Measurements from ENCODE around the gene PEF1. TPM values are rescaled to one million over a fixed set of nuclear protein-coding genes. Genes with fewer than 3 reads are reported as not detected.
A peak's percentile ranks its signal among the peaks of the same experiment; 100 is the strongest.

The PEF1 gene
- polyA plus RNA-seq, 4 donors = 55.5 to 72.2 (median 59.1) TPM

- FAIRE-seq = no peak
- no peak for DNase-seq
- 67 to 73% (median 73%) methylated on average over 6 of the region's 6 CpGs for WGBS, 3 donors
- no peaks in the 10 kb centered on the region for H3K9me3 ChIP-seq (ENCODE audit: control insufficient read depth in 2 of 2, insufficient read depth in 1 of 2, low read depth in 1 of 2, low read length in 1 of 2)
- no peak overlapping the region for H3K4me3 ChIP-seq (ENCODE audit: low read depth in 1 of 3, low read length in 3 of 3)
- H3K27ac ChIP-seq (ENCODE audit: low read depth in 1 of 3, low read length in 2 of 3) = no peak overlapping the region
- H3K27me3 ChIP-seq (ENCODE audit: control insufficient read depth in 3 of 3, insufficient read depth in 3 of 3, low read length in 3 of 3) = peaks cover 0 to 4% (median 0%) of the 10 kb centered on the region in 3 donors
- peaks cover 0 to 68% (median 0%) of the 10 kb centered on the region in 3 donors for H3K36me3 ChIP-seq (ENCODE audit: control insufficient read depth in 3 of 3, insufficient read depth in 2 of 3, low read depth in 1 of 3, low read length in 3 of 3)
- peaks cover 0 to 2% (median 0%) of the 10 kb centered on the region in 3 donors for H3K4me1 ChIP-seq (ENCODE audit: control insufficient read depth in 3 of 3, insufficient read depth in 2 of 3, low read depth in 1 of 3, low read length in 2 of 3)
These were observed 33.3 kb upstream of the PEF1 start for GRCh38 chr1:31677949-31678348.

DNA sequence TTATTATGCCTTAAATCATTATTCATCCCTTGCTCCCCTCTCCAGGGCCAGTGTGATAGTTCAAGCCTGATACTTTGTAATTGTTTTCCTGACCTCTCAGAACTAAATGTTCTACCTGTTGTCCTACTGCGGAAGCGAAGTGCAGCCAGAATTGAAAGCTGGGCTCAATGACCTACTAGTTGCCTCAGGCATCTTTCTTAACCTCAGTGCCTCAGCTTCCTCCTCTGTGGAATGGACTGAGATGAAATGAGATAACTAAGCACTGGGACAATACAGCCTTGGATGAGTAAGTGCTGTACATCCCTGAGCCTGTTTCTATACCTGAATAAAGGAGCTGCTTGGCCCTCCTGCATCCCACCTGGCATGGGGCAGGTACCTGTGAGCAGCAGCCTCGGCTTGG is 32.7 kb upstream of the PEF1 start:
- H3K27me3 ChIP-seq (ENCODE audit: control insufficient read depth in 3 of 3, insufficient read depth in 3 of 3, low read length in 3 of 3) = peaks cover 0 to 4% (median 0%) of the 10 kb centered on the region in 3 donors
- H3K9me3 ChIP-seq (ENCODE audit: control insufficient read depth in 2 of 2, insufficient read depth in 1 of 2, low read depth in 1 of 2, low read length in 1 of 2) = no peaks in the 10 kb centered on the region
- WGBS, 3 donors = 78 to 94% (median 83%) methylated on average over 3 of the region's 3 CpGs
- no peak overlapping the region for H3K27ac ChIP-seq (ENCODE audit: low read depth in 1 of 3, low read length in 2 of 3)
- H3K36me3 ChIP-seq (ENCODE audit: control insufficient read depth in 3 of 3, insufficient read depth in 2 of 3, low read depth in 1 of 3, low read length in 3 of 3) = peaks cover 0 to 67% (median 0%) of the 10 kb centered on the region in 3 donors
- H3K4me1 ChIP-seq (ENCODE audit: control insufficient read depth in 3 of 3, insufficient read depth in 2 of 3, low read depth in 1 of 3, low read length in 2 of 3) = no peaks in the 10 kb centered on the region
- DNase-seq (no peak), FAIRE-seq (no peak)
- H3K4me3 ChIP-seq (ENCODE audit: low read depth in 1 of 3, low read length in 3 of 3) = no peak overlapping the region

- no peak overlapping the region for H3K27ac ChIP-seq (ENCODE audit: low read depth in 1 of 3, low read length in 2 of 3)
- 59 to 78% (median 62%) methylated on average over 14 of the region's 14 CpGs for WGBS, 3 donors
- no peak for FAIRE-seq
- H3K27me3 ChIP-seq (ENCODE audit: control insufficient read depth in 3 of 3, insufficient read depth in 3 of 3, low read length in 3 of 3) = no peaks in the 10 kb centered on the region
- DNase-seq = no peak
- peaks cover 0 to 69% (median 0%) of the 10 kb centered on the region in 3 donors for H3K36me3 ChIP-seq (ENCODE audit: control insufficient read depth in 3 of 3, insufficient read depth in 2 of 3, low read depth in 1 of 3, low read length in 3 of 3)
- H3K4me1 ChIP-seq (ENCODE audit: control insufficient read depth in 3 of 3, insufficient read depth in 2 of 3, low read depth in 1 of 3, low read length in 2 of 3) = peaks cover 0 to 10% (median 0%) of the 10 kb centered on the region in 3 donors
- no peaks in the 10 kb centered on the region for H3K9me3 ChIP-seq (ENCODE audit: control insufficient read depth in 2 of 2, insufficient read depth in 1 of 2, low read depth in 1 of 2, low read length in 1 of 2)
- no peak overlapping the region for H3K4me3 ChIP-seq (ENCODE audit: low read depth in 1 of 3, low read length in 3 of 3)
These were observed 31.1 kb upstream of the PEF1 start for GRCh38 chr1:31675756-31676155.

GRCh38 chr1:31675161-31675560 is 30.5 kb upstream of the PEF1 start:
- peaks cover 0 to 16% (median 4%) of the 10 kb centered on the region in 3 donors for H3K4me1 ChIP-seq (ENCODE audit: control insufficient read depth in 3 of 3, insufficient read depth in 2 of 3, low read depth in 1 of 3, low read length in 2 of 3)
- H3K9me3 ChIP-seq (ENCODE audit: control insufficient read depth in 2 of 2, insufficient read depth in 1 of 2, low read depth in 1 of 2, low read length in 1 of 2) = no peaks in the 10 kb centered on the region
- peaks cover 0 to 68% (median 0%) of the 10 kb centered on the region in 3 donors for H3K36me3 ChIP-seq (ENCODE audit: control insufficient read depth in 3 of 3, insufficient read depth in 2 of 3, low read depth in 1 of 3, low read length in 3 of 3)
- DNase-seq (no peak), FAIRE-seq (no peak)
- no peak overlapping the region for H3K4me3 ChIP-seq (ENCODE audit: low read depth in 1 of 3, low read length in 3 of 3)
- 73 to 80% (median 75%) methylated on average over 7 of the region's 7 CpGs for WGBS, 3 donors
- H3K27me3 ChIP-seq (ENCODE audit: control insufficient read depth in 3 of 3, insufficient read depth in 3 of 3, low read length in 3 of 3) = no peaks in the 10 kb centered on the region
- H3K27ac ChIP-seq (ENCODE audit: low read depth in 1 of 3, low read length in 2 of 3) = no peak overlapping the region

DNA sequence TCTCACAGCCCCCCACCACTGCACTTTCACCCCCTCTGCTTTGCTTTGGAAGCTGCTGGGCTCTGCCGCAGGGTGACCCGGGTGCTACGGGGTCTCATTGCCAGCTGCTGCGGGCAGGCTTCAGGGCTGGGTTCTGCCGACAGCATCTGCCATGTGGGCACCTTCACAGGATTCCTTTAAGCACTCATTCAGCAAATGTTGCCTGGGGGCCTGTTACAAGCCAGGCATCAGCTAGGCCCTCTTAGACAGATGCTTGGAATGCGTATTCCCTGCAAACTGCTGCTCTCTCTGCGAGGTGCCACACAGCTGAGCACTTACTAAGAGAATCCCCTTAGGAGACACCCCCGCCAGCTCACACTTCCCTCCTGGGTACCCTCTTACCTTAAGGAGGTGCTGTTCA is 29.9 kb upstream of the PEF1 start:
- no peaks in the 10 kb centered on the region for H3K9me3 ChIP-seq (ENCODE audit: control insufficient read depth in 2 of 2, insufficient read depth in 1 of 2, low read depth in 1 of 2, low read length in 1 of 2)
- peaks cover 0 to 66% (median 0%) of the 10 kb centered on the region in 3 donors for H3K36me3 ChIP-seq (ENCODE audit: control insufficient read depth in 3 of 3, insufficient read depth in 2 of 3, low read depth in 1 of 3, low read length in 3 of 3)
- H3K4me1 ChIP-seq (ENCODE audit: control insufficient read depth in 3 of 3, insufficient read depth in 2 of 3, low read depth in 1 of 3, low read length in 2 of 3) = peaks cover 0 to 21% (median 4%) of the 10 kb centered on the region in 3 donors
- FAIRE-seq (no peak), DNase-seq (no peak)
- H3K4me3 ChIP-seq (ENCODE audit: low read depth in 1 of 3, low read length in 3 of 3) = no peak overlapping the region
- 86 to 89% (median 89%) methylated on average over 8 of the region's 8 CpGs for WGBS, 3 donors
- no peaks in the 10 kb centered on the region for H3K27me3 ChIP-seq (ENCODE audit: control insufficient read depth in 3 of 3, insufficient read depth in 3 of 3, low read length in 3 of 3)
- H3K27ac ChIP-seq (ENCODE audit: low read depth in 1 of 3, low read length in 2 of 3) = no peak overlapping the region

DNA sequence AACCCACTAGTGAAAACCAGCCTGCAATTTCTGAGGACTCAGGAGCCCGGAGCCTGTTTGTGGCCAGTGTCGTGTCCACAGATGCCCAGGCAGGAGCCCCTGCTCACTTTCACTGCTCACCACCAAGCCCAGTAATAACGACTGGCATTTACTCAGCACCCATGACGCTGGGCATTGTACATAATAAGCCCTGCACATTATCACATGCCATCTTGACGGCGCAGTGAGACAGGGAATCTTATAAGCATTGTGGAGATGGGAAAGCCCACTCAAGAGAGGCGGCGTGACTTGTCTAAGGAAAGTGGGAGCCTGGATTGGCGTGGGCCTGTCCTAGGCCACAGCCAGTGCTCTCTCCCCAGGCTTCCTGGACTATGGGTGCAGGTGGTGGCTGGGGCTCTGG is 28.8 kb upstream of the PEF1 start:
- H3K27me3 ChIP-seq (ENCODE audit: control insufficient read depth in 3 of 3, insufficient read depth in 3 of 3, low read length in 3 of 3) = no peaks in the 10 kb centered on the region
- no peak for DNase-seq
- peaks cover 0 to 32% (median 4%) of the 10 kb centered on the region in 3 donors for H3K4me1 ChIP-seq (ENCODE audit: control insufficient read depth in 3 of 3, insufficient read depth in 2 of 3, low read depth in 1 of 3, low read length in 2 of 3)
- peaks cover 0 to 65% (median 0%) of the 10 kb centered on the region in 3 donors for H3K36me3 ChIP-seq (ENCODE audit: control insufficient read depth in 3 of 3, insufficient read depth in 2 of 3, low read depth in 1 of 3, low read length in 3 of 3)
- no peak for FAIRE-seq
- WGBS, 3 donors = 89 to 90% (median 90%) methylated on average over 9 of the region's 9 CpGs
- no peak overlapping the region for H3K4me3 ChIP-seq (ENCODE audit: low read depth in 1 of 3, low read length in 3 of 3)
- no peak overlapping the region for H3K27ac ChIP-seq (ENCODE audit: low read depth in 1 of 3, low read length in 2 of 3)
- no peaks in the 10 kb centered on the region for H3K9me3 ChIP-seq (ENCODE audit: control insufficient read depth in 2 of 2, insufficient read depth in 1 of 2, low read depth in 1 of 2, low read length in 1 of 2)

GRCh38 chr1:31672986-31673385 is 28.3 kb upstream of the PEF1 start:
- Histone ChIP-seq H3K4me3 (ENCODE audit: low read depth in 1 of 3, low read length in 3 of 3) (no peak overlapping the region), H3K36me3 (ENCODE audit: control insufficient read depth in 3 of 3, insufficient read depth in 2 of 3, low read depth in 1 of 3, low read length in 3 of 3) (peaks cover 0 to 65% (median 0%) of the 10 kb centered on the region in 3 donors), H3K9me3 (ENCODE audit: control insufficient read depth in 2 of 2, insufficient read depth in 1 of 2, low read depth in 1 of 2, low read length in 1 of 2) (no peaks in the 10 kb centered on the region), H3K27me3 (ENCODE audit: control insufficient read depth in 3 of 3, insufficient read depth in 3 of 3, low read length in 3 of 3) (no peaks in the 10 kb centered on the region), H3K27ac (ENCODE audit: low read depth in 1 of 3, low read length in 2 of 3) (no peak overlapping the region), H3K4me1 (ENCODE audit: control insufficient read depth in 3 of 3, insufficient read depth in 2 of 3, low read depth in 1 of 3, low read length in 2 of 3) (peaks cover 0 to 34% (median 4%) of the 10 kb centered on the region in 3 donors)
- DNase-seq (no peak), FAIRE-seq (no peak)
- 66 to 80% (median 76%) methylated on average over 13 of the region's 13 CpGs for WGBS, 3 donors

DNA sequence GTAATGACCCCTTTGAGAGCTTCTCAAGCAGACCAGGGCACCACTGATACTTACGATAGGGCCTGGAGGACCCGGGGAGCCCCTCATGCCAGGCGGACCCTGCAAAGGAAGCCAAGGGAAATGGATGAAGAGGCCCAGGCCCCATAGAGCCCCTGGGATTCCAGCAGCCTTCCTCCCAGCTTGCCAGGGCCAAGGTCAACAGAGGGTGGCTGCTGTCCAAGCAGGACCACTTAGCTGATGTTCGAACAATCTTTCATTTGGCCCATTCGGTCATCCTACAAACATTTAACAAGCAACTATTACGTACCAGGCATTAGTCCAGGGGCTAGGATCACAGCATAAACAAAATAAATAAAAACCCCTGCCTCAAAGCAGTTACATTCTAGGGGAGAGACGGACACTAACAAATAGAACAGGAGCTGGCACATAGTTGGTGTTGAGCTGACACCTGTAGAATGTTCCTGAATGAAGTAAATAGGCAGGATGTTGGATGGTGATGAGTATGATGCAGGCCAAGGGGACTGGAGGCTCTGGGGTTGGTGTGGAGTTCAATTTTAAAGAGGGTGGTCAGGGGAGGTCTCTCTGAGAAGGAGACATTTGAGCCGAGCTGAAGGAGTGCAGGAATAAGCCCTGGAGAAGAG is 27.0 kb upstream of the PEF1 start:
- DNase-seq = no peak
- 68 to 90% (median 84%) methylated on average over 8 of the region's 8 CpGs for WGBS, 3 donors

More for the DNA sequence above, 27.0 kb upstream of the PEF1 start:
- FAIRE-seq = no peak
- Histone ChIP-seq H3K4me3 (ENCODE audit: low read depth in 1 of 3, low read length in 3 of 3) (no peak overlapping the region), H3K27me3 (ENCODE audit: control insufficient read depth in 3 of 3, insufficient read depth in 3 of 3, low read length in 3 of 3) (no peaks in the 10 kb centered on the region), H3K4me1 (ENCODE audit: control insufficient read depth in 3 of 3, insufficient read depth in 2 of 3, low read depth in 1 of 3, low read length in 2 of 3) (peaks cover 0 to 47% (median 4%) of the 10 kb centered on the region in 3 donors), H3K9me3 (ENCODE audit: control insufficient read depth in 2 of 2, insufficient read depth in 1 of 2, low read depth in 1 of 2, low read length in 1 of 2) (no peaks in the 10 kb centered on the region), H3K27ac (ENCODE audit: low read depth in 1 of 3, low read length in 2 of 3) (peak overlapping the region in 2 of 3 donors; percentile 22 to 95), H3K36me3 (ENCODE audit: control insufficient read depth in 3 of 3, insufficient read depth in 2 of 3, low read depth in 1 of 3, low read length in 3 of 3) (peaks cover 0 to 73% (median 0%) of the 10 kb centered on the region in 3 donors)

All from small intestine (tissue), 7 donors.